ENCODE measurements around the gene MAOA. TPM values are rescaled to one million over a fixed set of nuclear protein-coding genes. Genes with fewer than 3 reads are reported as not detected.
"Not testable (repeated sequence)": the region's sequence is repeated elsewhere in the genome, so short reads cannot be mapped to it uniquely, and the experiment has no call there.

MAOA gene
- polyA plus RNA-seq, 2 of the 4 experiments (the other 2 are of a cell fraction), result 0.34 to 5.6 TPM

GRCh38 chrX:43720082-43720481 is 64.0 kb downstream of the MAOA start:
- no peak for ATAC-seq
- ChIA-PET POLR2A (no interaction called here), CTCF (no interaction called here)
- H3K9me3 ChIP-seq, result no peaks in the 10 kb centered on the region
- 34% methylated on average over 3 of the region's 3 CpGs for WGBS (ENCODE audit: missing lambda C conversion rate)
- no peak overlapping the region for H3K4me2 ChIP-seq
- FAIRE-seq, result no peak
- no peak for DNase-seq (ENCODE audit: low read depth in 1 of 2, low spot score in 1 of 2)
- H3K4me3 ChIP-seq, result no peak overlapping the region
- no peaks in the 10 kb centered on the region for H3K4me1 ChIP-seq
- no peak overlapping the region for H3K27ac ChIP-seq
- no peak for TF ChIP-seq NFE2L2 (conservative IDR thresholded peaks at IDR 0.05; ENCODE audit: low read length)

GRCh38 chrX:43720961-43721360 is 64.9 kb downstream of the MAOA start:
- whole genome bisulfite sequencing (ENCODE audit: missing lambda C conversion rate), result 3% methylated on average over 1 of the region's 1 CpG
- FAIRE-seq (no peak), DNase-seq (ENCODE audit: low read depth in 1 of 2, low spot score in 1 of 2) (no peak), ATAC-seq (no peak)
- no peak overlapping the region for H3K27ac ChIP-seq
- no peak overlapping the region for H3K4me3 ChIP-seq
- TF ChIP-seq ESRRA (IDR thresholded peaks at IDR 0.05; ENCODE audit: borderline replicate concordance, low read length) (no peak), ZSCAN20 (CRISPR knock-in tag; IDR thresholded peaks at IDR 0.05) (no peak), HDAC2 (IDR thresholded peaks at IDR 0.05) (no peak), NPAS2 (CRISPR knock-in tag; IDR thresholded peaks at IDR 0.05; ENCODE audit: borderline replicate concordance) (no peak), RCOR1 (IDR thresholded peaks at IDR 0.05; ENCODE audit: low read depth, low read length) (no peak), POLR2AphosphoS2 (conservative IDR thresholded peaks at IDR 0.05; ENCODE audit: low read length) (no peak), MAX (IDR thresholded peaks at IDR 0.05) (no peak), HES2 (IDR thresholded peaks at IDR 0.05) (no peak), EHMT2 (IDR thresholded peaks at IDR 0.05; ENCODE audit: low read depth) (no peak), RARB (CRISPR knock-in tag; IDR thresholded peaks at IDR 0.05) (no peak), E2F6 (IDR thresholded peaks at IDR 0.05; ENCODE audit: borderline replicate concordance, low read depth) (no peak)
- H3K4me2 ChIP-seq, result no peak overlapping the region
- CTCF ChIA-PET, result no interaction called here
- H3K9me3 ChIP-seq, result no peaks in the 10 kb centered on the region
- H3K4me1 ChIP-seq, result no peaks in the 10 kb centered on the region
- POLR2A ChIA-PET, result no interaction called here

- FAIRE-seq; H3K27ac ChIP-seq; H3K4me3 ChIP-seq; POLR2A ChIA-PET; H3K4me1 ChIP-seq; H3K9me3 ChIP-seq; ATAC-seq; DNase-seq (ENCODE audit: low read depth in 1 of 2, low spot score in 1 of 2); CTCF ChIA-PET; H3K4me2 ChIP-seq: not testable (repeated sequence)
- WGBS (ENCODE audit: missing lambda C conversion rate), result 29% methylated on average over 5 of the region's 5 CpGs
Observed at GRCh38 chrX:43725227-43725626, 69.1 kb downstream of the MAOA start.

GRCh38 chrX:43727254-43727653 is 71.2 kb downstream of the MAOA start:
- POLR2A ChIA-PET; H3K9me3 ChIP-seq; FAIRE-seq; ATAC-seq; DNase-seq (ENCODE audit: low read depth in 1 of 2, low spot score in 1 of 2); H3K4me1 ChIP-seq; H3K4me3 ChIP-seq; H3K27ac ChIP-seq; H3K4me2 ChIP-seq: not testable (repeated sequence)
- CTCF ChIA-PET, result interaction anchor here (0.7 kb wide), 1 partner anchor 23 kb away, joined by 3 read pairs; no protein-coding TSS in a partner anchor
- 65% methylated on average over 3 of the region's 6 CpGs for WGBS (ENCODE audit: missing lambda C conversion rate)

- H3K9me3 ChIP-seq, result no peaks in the 10 kb centered on the region
- no peak for ATAC-seq
- no peak overlapping the region for H3K27ac ChIP-seq
- H3K4me2 ChIP-seq, result no peak overlapping the region
- WGBS (ENCODE audit: missing lambda C conversion rate), result 68% methylated on average over 5 of the region's 5 CpGs
- POLR2A ChIA-PET, result no interaction called here
- CTCF ChIA-PET, result no interaction called here
- no peak for FAIRE-seq
- TF ChIP-seq RCOR1 (IDR thresholded peaks at IDR 0.05; ENCODE audit: low read depth, low read length) (no peak), PBX3 (IDR thresholded peaks at IDR 0.05) (no peak), HDAC2 (IDR thresholded peaks at IDR 0.05) (no peak), RAD21 (conservative IDR thresholded peaks at IDR 0.05 in 1 of 2, IDR thresholded peaks at IDR 0.05 in 1 of 2) (no peak), EP300 (IDR thresholded peaks at IDR 0.05) (no peak), FOSL2 (IDR thresholded peaks at IDR 0.05) (no peak), FOSL2 (CRISPR knock-in tag; IDR thresholded peaks at IDR 0.05) (no peak), HMGXB4 (CRISPR knock-in tag; IDR thresholded peaks at IDR 0.05; ENCODE audit: borderline replicate concordance) (no peak), SREBF2 (IDR thresholded peaks at IDR 0.05) (no peak), BHLHE40 (IDR thresholded peaks at IDR 0.05; ENCODE audit: low read depth, low read length) (no peak), BCL3 (IDR thresholded peaks at IDR 0.05) (no peak), MAFK (IDR thresholded peaks at IDR 0.05; ENCODE audit: partially characterized antibody) (no peak)
- no peaks in the 10 kb centered on the region for H3K4me1 ChIP-seq
- no peak overlapping the region for H3K4me3 ChIP-seq
- no peak for DNase-seq (ENCODE audit: low read depth in 1 of 2, low spot score in 1 of 2)
Observed at GRCh38 chrX:43728002-43728401, 71.9 kb downstream of the MAOA start.

All from A549 (cell line).